Peyer's patch (tissue), 4 donors: Measurements from ENCODE around the gene RPS15A.
"Not testable (repeated sequence)": the region's sequence is repeated elsewhere in the genome, so short reads cannot be mapped to it uniquely, and the experiment has no call there.

Experiments used
- CTCF ChIP-seq, 6 experiments: fragments of 450-650 bp in 4 of 6; fragments of 200-600 bp in 2 of 6; sonication (generic) in 1 of 6; IDR thresholded peaks; one replicate each; pipeline ENCODE4 v1.5.1; 2017 to 2019; ENCODE audit warnings: antibody characterized with exemption in 6 of 6, mild to moderate bottlenecking in 3 of 6, moderate library complexity in 1 of 6
- POLR2A ChIP-seq, 2 donors: fragments of 450-650 bp; IDR thresholded peaks; one replicate each; pipeline ENCODE4 v1.5.1; 2017; ENCODE audit warnings: antibody characterized with exemption in 2 of 2, mild to moderate bottlenecking in 2 of 2, moderate library complexity in 2 of 2

GRCh38 chr16:18757960-18758660 lies 32.0 kb downstream of the RPS15A start:
- not testable (repeated sequence) for TF ChIP-seq CTCF, POLR2A (IDR thresholded peaks at IDR 0.05)
